Measurements from ENCODE around the gene CYP4A11.
"Not testable (repeated sequence)": the region's sequence is repeated elsewhere in the genome, so short reads cannot be mapped to it uniquely, and the experiment has no call there.

The CYP4A11 gene

GRCh38 chr1:46910790-46911189, 30.5 kb downstream of the CYP4A11 start:
- DNase-seq (ENCODE audit: low spot score), result no peak

DNA sequence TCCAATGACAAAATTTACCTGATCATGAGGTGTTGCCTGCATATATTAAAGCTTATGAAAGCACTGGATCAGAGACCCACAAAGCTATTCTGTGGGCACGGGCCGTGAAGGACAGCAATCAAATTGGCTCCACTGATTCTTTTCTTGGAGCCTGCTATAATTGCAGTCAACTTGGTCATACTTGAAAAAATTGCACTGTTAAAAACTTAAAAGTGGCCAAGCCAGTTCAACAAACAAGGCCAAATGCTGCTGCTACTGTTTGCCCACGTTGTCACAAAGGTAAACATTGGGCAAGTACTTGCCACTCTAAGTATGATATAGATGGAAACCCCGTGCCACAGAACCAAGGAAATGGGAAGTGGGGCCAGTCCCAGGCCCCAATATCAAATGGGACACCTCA, 37.8 kb downstream of the CYP4A11 start:
- DNase-seq (ENCODE audit: low spot score), result no peak

DNA sequence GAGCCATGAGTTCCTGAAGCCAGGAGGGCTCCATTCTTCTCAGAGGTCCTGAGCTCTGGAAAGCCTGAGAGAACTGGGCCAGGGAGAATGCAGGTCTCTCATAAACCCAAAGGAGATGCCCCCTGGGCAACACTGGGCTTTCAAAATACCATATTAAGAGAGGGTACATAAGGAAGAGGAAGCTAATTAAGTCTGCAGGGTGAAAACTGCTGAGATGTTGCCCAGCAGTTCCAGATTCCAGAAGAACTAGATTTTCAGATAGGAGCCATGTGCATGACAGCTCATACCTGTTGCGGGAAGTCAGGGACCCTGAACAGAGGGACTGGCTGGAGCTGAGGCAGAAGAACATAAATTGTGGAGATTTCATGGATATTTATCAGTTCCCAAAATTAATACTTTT, 40.9 kb downstream of the CYP4A11 start:
- no peak for DNase-seq (ENCODE audit: low spot score)

- DNase-seq (ENCODE audit: low spot score), result not testable (repeated sequence)
Measured at GRCh38 chr1:46881656-46882055, 59.6 kb downstream of the CYP4A11 start.

Measured in germinal center (tissue), 1 donor.